SIG-M5 treated with dmso at 0.1 percent for 504 hours (cell line): ENCODE results near the gene TAF10.
A peak's percentile ranks its signal among the peaks of the same experiment; 100 is the strongest.

Experiments
- DNase-seq: peaks from one replicate; lab custom pipeline; 2025; ENCODE audit not compliant: unreplicated experiment; lab: John Stamatoyannopoulos, UW

TAF10 gene

DNA sequence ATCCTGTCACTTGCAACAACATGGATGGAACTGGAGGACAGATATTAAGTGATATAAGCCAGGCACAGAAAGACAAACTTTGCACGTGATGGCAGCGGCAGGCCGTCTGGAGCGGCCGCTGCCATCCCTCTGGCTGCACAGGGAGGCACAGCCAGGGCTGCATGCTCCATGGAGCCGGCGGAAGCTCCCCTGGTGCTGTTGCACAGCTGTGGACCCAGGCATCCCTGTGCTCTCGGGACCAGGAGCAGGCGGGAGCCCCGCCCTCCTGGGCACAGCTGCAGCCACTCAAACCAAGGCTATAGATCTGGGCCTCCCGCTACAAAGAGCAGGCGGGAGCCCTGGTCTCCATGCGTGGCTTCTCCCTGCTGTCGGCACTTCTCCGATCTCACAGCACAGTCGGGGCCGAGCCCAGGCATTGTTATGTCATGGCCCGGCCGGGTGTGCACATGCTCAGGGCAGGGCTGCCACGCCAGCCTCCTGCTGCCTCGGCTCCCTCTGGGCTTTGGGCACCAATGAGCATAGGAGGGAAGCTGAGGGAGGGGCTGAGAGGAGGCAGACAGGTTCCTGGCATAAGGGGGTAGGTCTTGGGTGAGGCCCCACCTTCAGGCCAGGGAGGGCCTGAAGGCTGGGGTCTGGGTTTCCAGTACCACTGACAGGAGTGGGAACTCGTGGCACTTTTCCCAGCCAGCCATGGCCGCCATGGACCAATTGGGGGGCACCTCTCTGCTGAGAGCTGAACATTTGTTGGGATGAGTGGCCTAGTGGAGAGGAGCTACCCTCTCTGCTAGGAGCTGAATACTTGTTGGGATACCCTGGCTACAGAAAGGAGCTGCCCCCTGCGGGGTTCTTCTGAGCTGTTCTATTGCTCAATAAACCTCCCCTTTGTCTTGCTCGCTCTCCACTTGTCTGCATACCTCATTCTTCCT lies 25.3 kb downstream of the TAF10 start:
- DNase-seq, result no peak

- no peak for DNase-seq
These were observed 27.5 kb downstream of the TAF10 start for GRCh38 chr11:6584528-6584927.

GRCh38 chr11:6583584-6583983 lies 28.4 kb downstream of the TAF10 start:
- DNase-seq, result no peak

- no peak for DNase-seq
These were observed 32.3 kb downstream of the TAF10 start for GRCh38 chr11:6579681-6580080.

GRCh38 chr11:6578134-6578533 lies 33.9 kb downstream of the TAF10 start:
- no peak for DNase-seq

GRCh38 chr11:6576471-6577373 lies 35.3 kb downstream of the TAF10 start:
- peak; percentile 6 for DNase-seq

GRCh38 chr11:6574816-6575715 lies 37.0 kb downstream of the TAF10 start:
- DNase-seq, result no peak

DNA sequence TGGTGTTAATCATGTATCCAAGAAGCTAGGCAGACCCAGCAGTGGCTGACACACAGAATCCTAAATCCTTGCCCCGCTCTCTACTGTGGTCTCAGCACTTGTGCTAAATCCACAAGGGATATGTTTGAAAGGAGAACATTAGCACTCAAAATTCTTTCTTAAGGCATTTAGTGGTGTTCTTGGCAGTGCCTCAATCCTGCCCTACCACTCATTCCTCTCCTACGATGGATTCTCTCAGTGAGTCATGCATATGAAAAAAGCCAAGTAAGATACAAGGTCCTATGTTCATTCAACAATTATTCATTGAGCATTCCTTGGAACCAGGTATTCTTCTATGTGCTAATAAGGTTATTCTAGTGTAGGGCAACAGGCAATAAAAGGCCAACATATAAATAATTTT lies 39.8 kb downstream of the TAF10 start:
- DNase-seq, result no peak

- DNase-seq, result no peak
These were observed 40.5 kb downstream of the TAF10 start for GRCh38 chr11:6571434-6572008.

DNA sequence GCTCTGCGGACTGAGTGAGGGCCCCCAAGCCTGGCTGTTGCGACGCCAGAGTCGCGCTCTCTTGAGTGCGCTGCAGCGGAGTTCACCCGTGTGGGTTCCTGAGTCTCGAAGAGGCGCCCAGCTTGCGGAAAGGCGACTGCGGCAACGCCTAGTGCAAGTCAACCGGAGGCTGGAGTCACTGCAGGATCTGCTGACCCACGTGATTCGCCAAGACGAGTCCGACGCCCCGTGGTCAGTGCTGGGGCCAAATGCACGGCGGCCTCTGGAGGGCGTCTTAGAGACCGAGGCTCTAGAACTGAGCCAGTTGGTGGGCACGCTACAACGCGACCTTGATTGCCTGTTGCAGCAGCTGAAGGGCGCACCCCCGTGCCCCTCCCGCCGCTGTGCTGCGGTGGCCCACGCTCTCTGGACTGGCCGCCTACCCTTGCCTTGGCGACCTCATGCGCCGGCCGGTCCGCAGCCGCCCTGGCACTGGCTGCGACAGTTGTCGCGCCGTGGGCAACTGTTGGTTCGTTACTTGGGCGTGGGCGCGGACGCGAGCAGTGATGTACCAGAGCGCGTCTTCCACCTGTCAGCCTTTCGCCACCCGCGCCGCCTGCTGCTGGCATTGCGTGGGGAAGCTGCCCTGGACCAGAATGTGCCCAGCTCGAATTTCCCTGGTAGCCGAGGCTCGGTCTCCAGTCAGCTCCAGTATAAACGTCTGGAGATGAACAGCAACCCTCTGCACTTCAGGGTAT lies 41.2 kb downstream of the TAF10 start:
- no peak for DNase-seq

DNA sequence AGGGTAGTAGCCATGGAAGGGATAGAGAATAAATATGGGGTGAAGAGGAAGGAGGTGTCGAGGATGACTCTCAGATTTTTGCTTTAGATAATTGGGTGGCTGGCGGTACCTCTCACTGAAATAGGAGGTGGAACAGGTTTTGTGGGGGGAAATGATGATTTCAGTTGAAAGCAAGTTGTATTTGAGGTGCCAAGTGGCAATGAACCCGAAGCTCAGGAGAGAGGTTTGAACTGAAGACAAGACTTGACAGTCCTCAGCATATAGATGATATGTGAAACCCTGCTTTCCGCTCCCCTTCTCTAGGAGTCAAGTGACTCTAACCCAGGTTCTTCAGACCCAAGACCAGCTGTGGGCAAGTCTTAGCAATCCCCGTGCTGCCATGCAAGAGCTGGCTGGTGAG lies 42.3 kb downstream of the TAF10 start:
- no peak for DNase-seq

GRCh38 chr11:6568191-6568918 lies 43.7 kb downstream of the TAF10 start:
- no peak for DNase-seq

- DNase-seq, result no peak
These were observed 44.7 kb downstream of the TAF10 start for GRCh38 chr11:6567371-6567745.

DNA sequence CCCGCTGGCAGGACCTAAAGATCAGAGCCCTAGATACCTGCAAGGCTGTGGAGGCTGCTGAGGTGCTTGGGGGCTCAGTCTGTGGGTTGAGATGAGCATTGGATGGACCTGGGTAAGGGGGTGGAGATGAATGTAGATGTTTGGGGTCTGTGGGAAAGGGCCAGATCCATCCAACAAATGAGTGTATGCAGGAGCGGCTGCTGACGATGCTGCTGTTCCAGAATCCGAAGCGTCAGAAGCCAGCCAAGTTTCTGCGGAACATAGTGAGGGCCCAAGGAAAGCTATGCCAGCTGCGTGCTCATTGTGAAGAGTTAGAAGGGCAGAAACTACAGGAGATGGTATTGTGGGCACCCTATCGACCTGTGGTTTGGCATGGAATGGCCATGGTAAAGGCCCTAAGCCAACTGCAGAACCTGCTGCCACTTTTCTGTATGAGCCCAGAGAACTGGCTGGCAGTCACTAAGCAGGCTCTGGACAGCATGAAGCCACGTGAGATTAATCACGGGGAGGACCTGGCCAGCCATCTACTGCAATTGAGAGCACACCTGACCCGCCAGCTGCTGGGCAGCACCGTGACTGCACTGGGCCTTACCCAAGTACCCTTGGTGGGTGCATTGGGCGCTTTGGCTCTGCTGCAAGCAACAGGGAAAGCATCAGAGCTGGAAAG lies 45.2 kb downstream of the TAF10 start:
- no peak for DNase-seq

- DNase-seq, result no peak
These were observed 45.9 kb downstream of the TAF10 start for GRCh38 chr11:6565988-6566703.

DNA sequence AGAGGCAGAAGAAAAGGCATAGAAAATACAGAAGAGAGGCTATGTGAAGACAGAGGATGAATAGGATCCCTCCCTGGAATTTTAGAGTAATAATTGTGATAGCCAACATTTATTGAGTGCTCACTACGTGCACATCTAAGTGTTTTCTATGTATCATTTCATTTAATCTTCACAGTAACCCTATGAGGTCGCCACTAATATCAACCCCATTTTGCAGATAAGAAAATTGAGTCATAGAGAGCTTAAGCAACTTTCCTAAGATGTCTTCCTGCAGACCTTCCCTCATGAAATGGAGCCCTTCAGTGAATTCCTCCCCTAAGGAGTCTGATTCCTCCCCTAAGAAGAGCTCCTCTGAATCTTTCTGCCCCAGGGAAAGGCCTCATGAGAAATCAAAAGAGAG lies 46.7 kb downstream of the TAF10 start:
- DNase-seq, result no peak

GRCh38 chr11:6563667-6564066 lies 48.3 kb downstream of the TAF10 start:
- DNase-seq, result no peak

- DNase-seq, result no peak
These were observed 48.8 kb downstream of the TAF10 start for GRCh38 chr11:6563121-6563619.
